Ecto neural progenitor cell (in vitro differentiated cells): ENCODE data around the gene OR10A2.
A peak's percentile ranks its signal among the peaks of the same experiment; 100 is the strongest.
"Not testable (repeated sequence)": the region's sequence is repeated elsewhere in the genome, so short reads cannot be mapped to it uniquely, and the experiment has no call there.

ENCODE experiments used
- DNase-seq: peaks from one replicate; pipeline ENCODE4 v3.0.0-alpha.2; 2018; ENCODE audit warnings: low spot score

Gene OR10A2

DNA sequence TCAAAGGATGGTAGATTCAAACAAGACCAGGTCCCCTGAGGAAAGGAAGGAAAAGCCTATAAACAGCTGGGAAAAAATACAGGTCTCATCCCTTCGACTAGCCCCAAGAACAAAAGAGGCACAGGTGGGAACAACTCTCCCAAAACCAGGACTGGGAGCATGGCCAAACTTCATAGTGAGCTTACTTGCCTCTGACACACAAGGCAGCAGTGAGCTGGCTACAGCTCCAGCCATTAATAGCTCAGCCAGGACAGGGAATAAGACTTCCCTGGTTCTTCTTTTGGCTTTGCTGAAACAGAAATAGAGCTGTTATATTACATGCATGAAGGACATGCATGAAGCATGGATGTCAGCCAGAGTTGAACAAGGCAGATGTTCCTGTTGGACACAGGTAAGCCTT, at the start of gene OR10A2:
OR10A2 (plus strand) TSS at position 97 of the 400 bp plus-strand sequence. CDS start 6,698 bp downstream, outside the sequence.
- no peak for DNase-seq

- DNase-seq, result no peak
Measured at GRCh38 chr11:6813656-6814055, 49.2 kb upstream of the OR10A2 start.

GRCh38 chr11:6817694-6818093, 45.2 kb upstream of the OR10A2 start:
- DNase-seq, result peak; percentile 53

GRCh38 chr11:6818967-6819366, 43.9 kb upstream of the OR10A2 start:
- no peak for DNase-seq

DNA sequence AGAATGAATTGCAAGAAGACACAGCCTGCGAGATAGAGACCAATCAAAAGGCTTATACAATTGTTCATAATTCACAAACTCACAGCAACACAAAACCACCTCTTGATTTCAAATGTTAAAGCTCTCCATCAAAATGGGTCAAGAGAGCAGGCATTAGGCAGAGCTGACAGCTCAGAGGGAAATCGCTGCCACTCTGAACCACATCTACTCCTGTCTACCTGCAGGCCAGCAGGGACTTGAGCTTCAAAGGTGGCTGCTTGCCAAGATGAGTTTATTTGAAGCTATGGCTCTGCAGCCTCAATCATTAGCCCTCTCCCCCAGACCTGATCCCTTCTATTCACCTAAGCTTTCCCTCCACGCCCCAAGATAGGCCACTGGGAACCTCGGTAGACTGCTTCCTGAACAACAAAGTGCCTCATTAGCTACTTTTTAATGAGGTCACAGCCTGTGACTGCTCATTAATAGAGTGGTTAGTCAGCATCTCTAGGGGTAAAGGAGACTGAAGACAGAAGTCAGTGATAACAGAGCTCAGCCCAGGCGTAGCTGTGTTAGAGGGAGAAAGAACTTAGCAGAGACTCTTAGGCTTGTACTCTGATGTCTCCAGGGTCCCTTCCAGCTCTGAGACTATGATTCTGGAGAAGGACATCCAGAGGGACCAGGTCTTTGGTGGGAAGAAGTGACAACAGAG, 38.6 kb upstream of the OR10A2 start:
- DNase-seq, result no peak

- DNase-seq, result no peak
Measured at GRCh38 chr11:6825231-6825744, 37.6 kb upstream of the OR10A2 start.

DNA sequence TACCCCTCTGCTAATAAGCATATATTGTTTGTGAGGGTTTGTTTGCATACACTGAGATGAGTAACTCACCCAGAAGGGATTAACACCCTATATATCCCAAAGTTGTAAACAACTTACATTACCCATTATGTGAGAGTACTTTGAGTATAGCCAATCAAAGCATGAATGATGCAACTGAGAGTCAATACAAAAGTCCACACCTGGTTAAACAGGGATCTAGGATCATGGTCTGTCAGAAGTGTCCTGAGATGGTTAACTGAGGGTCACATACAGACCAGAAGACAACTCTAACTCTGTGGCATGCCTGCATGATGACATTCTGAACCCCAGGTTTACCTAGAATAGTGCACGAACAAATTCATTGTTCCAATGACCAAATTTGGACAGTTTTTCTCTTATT, 34.8 kb upstream of the OR10A2 start:
- no peak for DNase-seq

DNA sequence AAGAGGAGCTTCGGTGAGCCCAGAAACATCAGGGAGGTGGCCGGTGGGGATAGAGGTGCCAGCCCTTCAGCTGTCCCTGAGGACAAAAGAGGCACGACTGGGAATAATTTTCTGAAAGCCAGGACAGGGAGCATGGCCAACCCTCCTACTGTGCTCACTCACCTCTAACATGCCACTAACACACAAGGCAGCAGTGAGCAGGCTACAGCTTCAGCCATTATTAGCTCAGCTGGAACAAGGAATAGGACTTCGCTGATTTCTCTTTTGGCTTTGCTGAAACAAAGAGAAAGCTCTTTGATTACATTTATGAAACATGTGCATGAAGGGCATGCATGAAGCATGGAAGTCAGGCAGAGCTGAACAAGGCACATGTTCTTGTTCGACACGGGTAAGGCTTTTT, 29.5 kb upstream of the OR10A2 start:
- no peak for DNase-seq

GRCh38 chr11:6834021-6834420, 28.8 kb upstream of the OR10A2 start:
- no peak for DNase-seq

DNA sequence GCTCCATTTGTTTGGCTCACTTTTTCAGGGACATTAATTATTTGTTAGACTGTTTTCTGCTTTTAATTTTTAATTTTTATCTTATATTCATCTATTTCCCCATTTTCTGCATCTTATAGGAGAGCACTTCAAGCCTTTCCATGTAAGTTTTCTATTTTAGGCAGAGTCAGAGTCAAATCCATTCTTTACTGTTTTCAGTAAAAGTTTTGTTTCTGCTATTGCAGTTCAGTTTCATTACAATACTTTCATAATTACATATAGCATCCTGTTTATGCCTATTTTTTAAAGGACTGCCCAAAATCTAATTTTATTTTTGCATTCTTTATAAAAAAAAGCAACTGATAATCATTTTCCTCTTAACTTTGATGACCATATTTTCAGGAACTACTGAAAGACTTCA, 21.2 kb upstream of the OR10A2 start:
- no peak for DNase-seq

- no peak for DNase-seq
Measured at GRCh38 chr11:6843670-6844069, 19.2 kb upstream of the OR10A2 start.

GRCh38 chr11:6844356-6844755, 18.5 kb upstream of the OR10A2 start:
- no peak for DNase-seq

GRCh38 chr11:6845383-6845782, 17.5 kb upstream of the OR10A2 start, which contains the start of gene OR10A5:
Gene OR10A5, plus strand, starts transcription at chr11:6845683. Its CDS starts 0 bp downstream, at chr11:6845683.
- no peak for DNase-seq

DNA sequence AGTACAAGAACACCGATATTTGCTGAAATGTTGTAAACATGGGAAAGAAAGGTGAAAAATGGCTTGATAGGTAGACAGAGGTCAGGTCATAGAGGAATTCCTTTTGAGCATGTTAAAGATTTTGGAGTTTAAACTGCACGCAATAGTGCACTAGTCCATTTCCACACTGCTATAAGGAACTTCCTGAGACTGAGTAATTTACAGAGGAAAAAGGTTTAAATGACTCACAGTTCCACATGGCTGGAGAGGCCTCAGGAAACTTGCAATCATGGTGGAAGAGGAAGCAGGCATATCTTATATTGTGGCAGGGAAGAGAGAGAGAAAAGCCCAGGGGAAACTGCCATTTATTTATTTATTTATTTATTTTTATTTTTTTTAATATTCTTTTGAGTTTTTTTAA, 12.3 kb upstream of the OR10A2 start:
- no peak for DNase-seq

GRCh38 chr11:6854801-6855200, 8.1 kb upstream of the OR10A2 start:
- not testable (repeated sequence) for DNase-seq

DNA sequence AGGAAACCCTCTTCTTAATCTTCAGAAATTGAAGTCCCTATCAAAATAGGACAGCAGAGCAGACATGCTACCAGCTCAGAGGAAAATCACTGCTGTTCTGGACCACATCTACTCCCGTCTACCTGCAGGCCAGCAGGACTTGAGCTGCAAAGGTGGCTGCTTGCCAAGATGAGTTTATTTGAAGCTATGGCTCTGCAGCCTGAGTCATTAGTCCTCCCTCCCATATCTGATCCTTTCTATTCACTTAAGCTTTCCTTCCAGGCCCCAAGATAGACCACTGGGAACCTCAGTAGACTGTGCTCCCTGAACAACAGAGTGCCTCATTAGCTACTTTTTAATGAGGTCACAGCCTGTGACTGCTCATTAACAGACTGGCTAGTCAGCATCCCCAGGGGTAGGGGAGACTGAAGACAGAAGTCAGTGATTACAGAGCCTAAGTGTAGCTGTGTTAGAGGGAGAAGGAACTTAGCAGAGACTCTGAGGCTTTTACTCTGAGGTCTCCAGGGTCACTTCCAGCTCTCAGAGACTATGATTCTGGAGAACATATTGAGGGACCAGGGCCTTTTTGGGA, 6.8 kb upstream of the OR10A2 start:
- no peak for DNase-seq

DNA sequence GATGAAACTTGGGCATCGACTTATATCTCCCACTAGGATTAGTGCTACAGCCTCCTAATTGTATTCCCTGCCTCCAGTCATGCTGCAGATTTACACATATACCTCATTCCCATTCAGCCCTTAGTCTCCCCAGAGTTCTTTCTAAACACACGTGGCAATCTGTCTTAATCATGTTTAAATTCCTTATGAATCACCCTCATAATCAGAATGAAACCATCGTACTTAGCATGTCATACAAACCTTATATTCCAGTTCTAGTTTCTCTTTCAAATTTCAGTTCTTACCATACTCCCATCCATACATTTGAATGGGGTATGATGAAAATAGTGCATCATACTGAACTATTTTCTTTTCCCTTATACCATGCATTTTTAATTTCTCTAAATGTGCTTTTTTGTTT, 6.0 kb upstream of the OR10A2 start:
- no peak for DNase-seq

DNA sequence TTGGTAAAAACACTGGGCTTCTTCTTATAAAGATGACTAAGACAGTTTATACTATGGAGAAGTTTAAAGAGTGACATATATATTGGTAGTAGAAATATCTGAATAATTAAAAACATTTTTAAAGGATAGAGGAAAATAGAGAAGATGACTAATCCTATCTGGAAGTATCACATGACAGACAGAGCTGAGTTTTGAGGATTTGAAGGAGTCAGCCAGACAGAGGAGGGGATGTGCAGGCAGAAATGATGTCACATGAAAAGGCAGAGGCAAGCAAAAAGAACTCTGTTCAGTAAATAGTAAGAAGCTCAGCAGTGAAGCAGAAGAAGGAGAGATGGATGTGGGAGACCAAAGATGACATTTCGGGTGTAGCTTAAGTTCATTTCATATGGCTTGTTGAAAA, 1.6 kb downstream of the OR10A2 start:
- DNase-seq, result no peak

DNA sequence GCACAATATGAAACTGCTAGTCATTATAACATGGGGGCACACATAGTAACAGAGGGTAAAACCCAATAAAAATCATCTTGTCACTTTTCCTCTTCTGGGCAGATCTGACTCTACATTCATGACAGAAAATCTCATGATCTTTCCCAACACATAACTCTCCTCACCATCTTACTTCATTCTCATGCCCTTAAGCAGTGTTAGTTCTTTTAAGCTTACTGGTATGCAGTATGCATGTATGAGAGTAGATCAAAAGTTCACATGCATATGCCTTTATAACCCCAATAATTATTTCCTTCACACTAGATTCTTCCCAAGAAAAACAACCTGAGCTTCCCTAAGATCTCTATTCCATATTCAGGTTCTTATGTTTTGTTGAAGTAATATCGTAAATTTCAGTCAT, 8.4 kb downstream of the OR10A2 start:
- no peak for DNase-seq

DNA sequence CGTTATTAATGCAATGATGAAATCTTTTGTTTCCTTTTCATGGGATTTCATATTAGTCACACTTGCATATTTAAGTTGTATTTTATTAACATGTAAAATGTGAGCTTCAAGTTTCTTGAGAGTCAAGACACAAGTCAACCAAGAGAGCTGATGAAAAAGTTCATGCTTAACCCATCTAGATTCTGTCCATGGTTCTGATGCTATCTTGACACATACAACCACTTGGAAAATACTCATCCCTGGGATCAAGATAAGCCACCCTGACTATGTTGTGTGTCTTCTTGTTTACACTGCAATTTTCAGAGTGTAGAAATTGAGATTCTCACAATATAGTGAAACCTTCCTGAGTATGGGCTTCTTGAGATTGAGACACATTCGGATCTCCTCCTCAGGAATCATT, 12.9 kb downstream of the OR10A2 start:
- no peak for DNase-seq

- no peak for DNase-seq
Measured at GRCh38 chr11:6876325-6876724, 13.5 kb downstream of the OR10A2 start, which contains the start of gene OR10A4. Gene OR10A4, plus strand, starts transcription at chr11:6876625. Its CDS starts 23 bp downstream, at chr11:6876648.

DNA sequence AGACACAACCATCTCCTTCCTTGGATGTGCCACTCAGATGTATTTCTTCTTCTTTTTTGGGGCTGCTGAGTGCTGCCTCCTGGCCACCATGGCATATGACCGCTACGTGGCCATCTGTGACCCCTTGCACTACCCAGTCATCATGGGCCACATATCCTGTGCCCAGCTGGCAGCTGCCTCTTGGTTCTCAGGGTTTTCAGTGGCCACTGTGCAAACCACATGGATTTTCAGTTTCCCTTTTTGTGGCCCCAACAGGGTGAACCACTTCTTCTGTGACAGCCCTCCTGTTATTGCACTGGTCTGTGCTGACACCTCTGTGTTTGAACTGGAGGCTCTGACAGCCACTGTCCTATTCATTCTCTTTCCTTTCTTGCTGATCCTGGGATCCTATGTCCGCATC, 14.1 kb downstream of the OR10A2 start:
- no peak for DNase-seq

- no peak for DNase-seq
Measured at GRCh38 chr11:6882751-6883150, 19.9 kb downstream of the OR10A2 start.

DNA sequence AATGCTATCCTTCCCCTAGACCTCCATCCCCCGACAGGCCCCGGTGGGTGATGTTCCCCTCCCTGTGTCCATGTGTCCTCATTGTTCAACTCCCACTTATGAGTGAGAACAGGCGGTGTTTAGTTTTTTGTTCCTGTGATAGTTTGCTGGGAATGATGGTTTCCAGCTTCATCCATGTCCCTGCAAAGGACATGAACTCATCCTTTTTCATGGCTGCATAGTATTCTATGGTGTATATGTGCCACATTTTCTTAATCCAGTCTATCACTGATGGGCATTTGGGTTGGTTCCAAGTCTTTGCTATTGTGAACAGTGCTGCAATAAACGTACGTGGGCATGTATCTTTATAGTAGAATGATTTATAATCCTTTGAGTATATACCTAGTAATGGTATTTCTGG, 24.9 kb downstream of the OR10A2 start:
- not testable (repeated sequence) for DNase-seq
